ENCODE data around the gene MCAM.
A peak's percentile ranks its signal among the peaks of the same experiment; 100 is the strongest.

Gene MCAM

GRCh38 chr11:119316729-119317591, at the start of gene MCAM:
Gene MCAM, minus strand, starts transcription at chr11:119317130. Its CDS starts 29 bp downstream, at chr11:119317101.
- DNase-seq (ENCODE audit: low read depth), result peak; percentile 52

DNA sequence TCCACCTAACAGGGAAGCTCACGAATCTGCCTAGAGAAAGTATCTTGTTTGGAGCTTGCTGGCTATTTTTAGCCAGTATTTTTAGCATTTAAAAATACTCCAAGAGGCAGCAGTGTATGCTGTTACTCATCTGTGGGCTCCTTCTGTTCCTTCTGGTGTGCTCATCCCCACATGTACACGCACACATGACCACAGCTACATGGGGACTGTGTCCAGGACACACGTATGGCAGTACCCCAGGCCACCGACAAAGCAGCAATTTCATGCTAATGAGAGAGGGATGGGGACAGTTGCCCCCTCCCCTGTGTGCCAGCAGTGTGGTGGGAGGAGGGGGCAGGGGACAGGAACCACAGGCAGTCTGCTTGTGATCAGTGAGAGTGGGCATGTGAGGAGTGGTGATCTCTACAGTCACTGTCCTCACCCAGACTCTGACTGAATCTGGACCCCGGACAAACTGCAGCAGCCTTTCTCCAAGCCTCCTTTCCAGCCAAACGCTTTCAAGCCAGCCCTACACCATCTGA, 48.2 kb upstream of the MCAM start:
- DNase-seq (ENCODE audit: low read depth), result no peak

DNA sequence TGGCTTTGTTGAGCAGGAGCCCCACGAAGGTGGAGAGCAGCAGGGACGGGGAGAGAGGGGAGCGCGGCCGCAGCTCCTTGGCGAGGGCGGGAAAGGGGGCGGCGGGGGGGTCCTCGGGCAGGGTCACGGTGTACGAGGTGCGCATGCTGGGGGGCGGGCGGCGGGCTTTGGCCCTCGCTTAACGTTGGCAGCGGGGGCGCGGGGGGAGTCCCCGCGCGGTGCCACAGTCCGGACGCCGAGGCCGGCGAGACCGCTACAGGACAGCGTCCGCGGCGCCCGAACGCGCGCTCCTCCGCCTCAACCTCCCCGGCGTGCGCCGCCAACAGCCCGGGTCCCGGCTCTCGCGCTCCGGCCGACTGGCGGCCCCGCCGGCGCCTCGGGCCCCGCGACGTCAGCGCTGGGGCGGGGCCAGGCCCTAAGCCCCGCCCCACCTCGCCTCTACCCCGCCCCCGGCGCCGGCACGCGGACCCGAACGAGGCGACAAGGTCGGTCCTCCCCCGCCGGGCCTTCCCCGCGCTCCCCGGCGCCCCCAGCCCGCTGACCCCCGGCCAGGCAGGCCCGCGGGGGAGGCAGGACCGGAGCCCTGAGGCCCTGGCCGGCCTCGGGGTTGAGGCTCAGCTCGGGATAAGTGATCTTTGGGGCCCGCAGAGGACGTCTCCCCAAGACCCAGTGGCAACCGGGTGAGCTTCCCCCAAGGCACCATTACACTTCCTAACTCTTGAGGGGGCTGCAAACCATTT, 47.1 kb upstream of the MCAM start:
- DNase-seq (ENCODE audit: low read depth), result no peak

- DNase-seq (ENCODE audit: low read depth), result no peak
Measured at GRCh38 chr11:119363081-119363850, 46.3 kb upstream of the MCAM start.

GRCh38 chr11:119362741-119363080, 45.8 kb upstream of the MCAM start:
- DNase-seq (ENCODE audit: low read depth), result no peak

DNA sequence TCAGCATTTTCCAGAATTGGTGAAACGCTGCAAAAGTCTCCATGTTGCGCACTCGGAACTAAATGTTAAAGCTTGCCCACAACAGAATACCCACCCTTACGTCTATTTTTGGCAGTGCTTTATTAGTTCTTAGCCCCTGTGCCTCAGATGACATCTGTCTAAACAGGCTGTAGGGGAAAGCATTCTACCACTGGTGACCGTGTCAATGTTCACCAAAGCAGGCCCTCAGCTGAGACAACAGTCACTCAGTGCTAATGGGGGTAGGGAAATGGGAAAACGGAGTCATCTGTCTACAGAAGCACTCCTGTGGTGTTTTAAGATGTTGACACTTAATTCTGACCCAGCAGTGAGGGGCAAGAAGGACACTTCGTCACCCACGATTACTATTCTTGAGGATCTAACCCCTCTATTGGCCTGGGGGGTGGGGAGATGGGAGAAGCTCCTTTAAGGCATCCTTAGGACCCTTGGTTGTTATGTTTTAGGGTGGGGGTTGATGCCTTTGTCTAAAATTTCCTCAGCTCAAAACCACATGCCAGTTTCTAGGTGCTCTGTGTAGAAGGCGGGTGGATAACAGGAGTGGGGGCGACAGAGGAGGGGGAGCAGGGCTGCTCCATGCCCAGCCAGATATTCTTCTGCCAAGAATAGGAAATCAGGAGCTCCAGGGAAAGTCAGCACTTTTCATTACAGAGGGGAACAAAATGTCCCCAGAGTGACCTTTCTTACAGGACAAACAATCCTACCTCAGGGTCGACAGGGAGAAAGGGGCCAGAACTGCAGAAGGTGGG, 45.2 kb upstream of the MCAM start:
- DNase-seq (ENCODE audit: low read depth), result no peak

DNA sequence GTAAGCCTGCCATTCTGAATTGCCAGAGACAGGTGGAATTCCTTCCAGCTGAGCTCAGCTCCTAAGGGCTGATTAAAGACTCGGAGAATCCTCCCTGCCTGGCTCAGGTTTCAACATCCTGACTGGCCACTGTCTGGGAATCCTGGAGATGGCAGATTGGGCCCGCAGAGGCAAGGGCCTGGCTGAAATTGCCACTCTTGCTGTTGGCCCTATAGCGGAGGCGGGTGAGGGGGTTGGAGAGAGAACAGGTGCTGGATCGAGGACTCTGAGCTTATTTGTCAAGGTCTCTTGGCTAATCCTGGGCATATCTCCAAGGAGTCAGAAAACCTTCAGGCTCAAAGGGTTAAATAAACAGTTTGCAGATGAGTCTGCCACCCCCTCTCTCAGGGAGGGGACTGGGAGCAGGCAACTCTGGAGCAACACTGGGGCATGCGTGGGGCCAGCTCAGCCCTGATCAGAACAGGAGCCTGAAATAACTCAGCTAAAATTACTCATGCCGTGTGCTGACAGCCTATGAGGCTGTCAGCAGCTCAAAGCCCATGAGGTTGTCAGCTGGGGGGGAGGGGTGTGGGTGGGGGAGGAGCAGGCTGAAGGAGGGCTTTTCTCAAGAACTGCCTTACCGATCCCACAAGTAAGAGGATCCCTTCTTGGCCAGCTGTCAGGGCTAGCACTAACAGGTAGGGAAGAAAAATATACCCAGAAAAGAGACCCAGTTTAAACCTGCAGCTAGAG, 44.3 kb upstream of the MCAM start:
- DNase-seq (ENCODE audit: low read depth), result peak; percentile 89

GRCh38 chr11:119359365-119360214, 42.7 kb upstream of the MCAM start:
- DNase-seq (ENCODE audit: low read depth), result no peak

DNA sequence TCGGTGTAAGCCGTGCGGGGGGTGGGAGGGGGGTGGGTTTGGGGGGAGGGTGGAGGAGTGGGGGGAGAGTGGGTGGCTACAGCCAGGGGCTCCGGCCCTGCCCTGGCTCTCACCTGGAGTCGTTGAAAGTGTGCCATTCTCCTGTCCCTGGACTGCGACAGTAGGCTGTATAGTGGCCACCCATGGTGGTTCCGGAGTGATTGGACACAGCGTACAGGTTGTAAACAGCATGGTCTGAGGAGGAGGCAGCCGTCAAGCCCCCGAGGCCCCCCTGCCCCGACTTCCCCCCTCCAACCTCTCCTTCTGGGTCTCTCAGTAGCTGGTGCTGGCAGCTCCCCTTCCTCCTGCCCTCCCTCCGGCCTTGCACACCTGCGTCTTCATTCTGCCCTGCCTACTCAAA, 40.1 kb upstream of the MCAM start:
- no peak for DNase-seq (ENCODE audit: low read depth)

GRCh38 chr11:119356349-119357031, 39.6 kb upstream of the MCAM start:
- peak; percentile 66 for DNase-seq (ENCODE audit: low read depth)

- no peak for DNase-seq (ENCODE audit: low read depth)
Measured at GRCh38 chr11:119355091-119355843, 38.3 kb upstream of the MCAM start.

DNA sequence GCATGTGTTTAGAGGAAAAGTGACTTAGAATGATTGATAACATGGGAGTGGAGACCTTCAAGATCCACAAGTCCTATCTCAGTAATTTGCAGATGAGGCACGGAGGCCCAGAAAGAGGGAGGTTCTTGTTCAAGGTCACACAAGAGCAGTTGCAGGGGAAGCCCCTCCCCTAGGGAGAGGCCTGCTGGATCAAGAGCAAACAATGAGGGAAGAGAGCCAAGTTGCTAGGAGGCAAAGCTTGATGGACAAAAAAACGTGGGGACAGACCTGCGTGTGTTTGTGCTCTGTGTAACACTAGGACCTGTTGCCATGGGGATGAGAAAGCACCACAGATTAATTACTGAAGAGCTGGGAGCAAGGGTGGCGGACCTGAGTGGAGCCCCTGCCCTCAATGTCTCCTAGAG, 35.9 kb upstream of the MCAM start:
- no peak for DNase-seq (ENCODE audit: low read depth)

GRCh38 chr11:119351232-119351631, 34.3 kb upstream of the MCAM start:
- DNase-seq (ENCODE audit: low read depth), result no peak

GRCh38 chr11:119350302-119350701, 33.4 kb upstream of the MCAM start:
- no peak for DNase-seq (ENCODE audit: low read depth)

GRCh38 chr11:119347940-119348605, 31.1 kb upstream of the MCAM start:
- no peak for DNase-seq (ENCODE audit: low read depth)

DNA sequence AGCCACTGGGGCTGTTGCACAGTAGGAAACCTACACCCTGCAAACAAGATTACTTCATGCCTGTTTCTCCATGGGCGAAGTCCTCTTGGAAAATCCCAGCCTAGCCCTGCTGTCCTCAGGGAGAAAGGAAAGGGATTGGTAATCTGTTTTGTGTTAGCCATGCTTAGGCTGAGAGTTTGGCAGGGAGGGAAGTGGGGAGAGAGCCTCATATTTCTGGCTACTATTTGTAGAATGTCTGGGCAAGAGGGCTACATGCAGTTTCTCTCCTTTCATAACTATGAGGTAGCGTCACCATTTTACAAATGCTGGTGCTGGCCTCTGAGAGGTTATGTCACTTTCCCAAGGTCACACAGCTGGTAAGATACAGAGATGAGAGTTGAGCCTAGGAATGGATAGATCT, 30.3 kb upstream of the MCAM start:
- DNase-seq (ENCODE audit: low read depth), result no peak

- DNase-seq (ENCODE audit: low read depth), result no peak
Measured at GRCh38 chr11:119346605-119347004, 29.7 kb upstream of the MCAM start, which contains the start of gene MFRP. Gene MFRP, minus strand, starts transcription at chr11:119346705. Its CDS starts 192 bp downstream, at chr11:119346513.

GRCh38 chr11:119345685-119346084, 28.8 kb upstream of the MCAM start:
- no peak for DNase-seq (ENCODE audit: low read depth)
